Esophagus squamous epithelium (tissue), 5 donors: ENCODE results near the gene ANKHD1. TPM values are rescaled to one million over a fixed set of nuclear protein-coding genes. Genes with fewer than 3 reads are reported as not detected.

ENCODE experiments used
- DNase-seq: peaks from one replicate; lab custom pipeline; 2025; lab: John Stamatoyannopoulos, UW
- H3K27ac ChIP-seq, 4 donors: fragments of 200-600 bp; sonication (generic); one replicate each; pipeline ENCODE4 v1.5.1; 2016 to 2019; ENCODE audit warnings: mild to moderate bottlenecking in 1 of 4
- H3K27me3 ChIP-seq, 4 donors: fragments of 200-600 bp; sonication (generic); 1 replicate in 3 of 4; 2 replicates in 1 of 4; pipeline versions ENCODE4 v1.5.1 to v1.6.0; 2017 to 2021; ENCODE audit warnings: antibody characterized with exemption in 1 of 4
- H3K36me3 ChIP-seq, 3 donors: fragments of 200-600 bp; sonication (generic); one replicate each; pipeline ENCODE4 v1.5.1; 2016 to 2019
- H3K4me1 ChIP-seq, 3 donors: fragments of 200-600 bp; sonication (generic); one replicate each; pipeline ENCODE4 v1.5.1; 2017 to 2019
- H3K4me3 ChIP-seq, 4 donors: fragments of 200-600 bp; sonication (generic); 1 replicate in 3 of 4; 2 replicates in 1 of 4; pipeline ENCODE4 v1.5.1; 2016 to 2019; ENCODE audit warnings: mild to moderate bottlenecking in 2 of 4, moderate library complexity in 1 of 4
- H3K9me3 ChIP-seq, 3 donors: fragments of 200-600 bp; sonication (generic); one replicate each; pipeline ENCODE4 v1.5.1; 2016 to 2019
- CTCF ChIP-seq, 6 experiments: fragments of 450-650 bp in 4 of 6; fragments of 200-600 bp in 2 of 6; sonication (generic) in 2 of 6; IDR thresholded peaks; one replicate each; pipeline ENCODE4 v1.5.1; 2016 to 2019; ENCODE audit warnings: antibody characterized with exemption in 6 of 6, mild to moderate bottlenecking in 4 of 6, moderate library complexity in 4 of 6
- POLR2A ChIP-seq, 4 donors: fragments of 450-650 bp; IDR thresholded peaks; one replicate each; pipeline ENCODE4 v1.6.1; 2017; ENCODE audit warnings: antibody characterized with exemption in 4 of 4, mild to moderate bottlenecking in 4 of 4, moderate library complexity in 3 of 4
- WGBS, 2 donors: methylation state at CpG; one replicate each; pipeline ENCODE4 v1.1.5; 2018; 5-methylcytosine and 5-hydroxymethylcytosine counted together
- intact Hi-C: fragments of 100-400 bp; cut with DNase I; formaldehyde crosslinking; loops from one replicate; pipeline ENCODE4 v1.15.0; 2022
- total RNA-seq, 4 donors: library from RNA; depleted of rRNA; stranded (reverse); fragments of >200 nt; gene quantifications; one replicate each; pipeline ENCODE4 v1.1.0, GENCODE V29; 2016
- donor health status: DM: yes; HTN: yes; CAD: no.

The ANKHD1 gene
- total RNA-seq, 4 donors from 2014 or later = 55.7 to 130 (median 87.2) TPM

GRCh38 chr5:140509898-140510297, 108.3 kb downstream of the ANKHD1 start:
- 81 to 82% methylated on average over 4 of the region's 4 CpGs for WGBS, 2 donors
- no peak overlapping the region for H3K27ac ChIP-seq
- no peak overlapping the region for H3K4me3 ChIP-seq
- intact Hi-C loops = no loop called here
- TF ChIP-seq POLR2A (IDR thresholded peaks at IDR 0.05) (no peak), CTCF (IDR thresholded peaks at IDR 0.05) (no peak)
- H3K9me3 ChIP-seq = no peaks in the 10 kb centered on the region
- H3K4me1 ChIP-seq = no peaks in the 10 kb centered on the region
- DNase-seq = no peak
- H3K27me3 ChIP-seq = no peaks in the 10 kb centered on the region
- H3K36me3 ChIP-seq = peaks cover 20 to 100% (median 38%) of the 10 kb centered on the region in 3 donors

DNA sequence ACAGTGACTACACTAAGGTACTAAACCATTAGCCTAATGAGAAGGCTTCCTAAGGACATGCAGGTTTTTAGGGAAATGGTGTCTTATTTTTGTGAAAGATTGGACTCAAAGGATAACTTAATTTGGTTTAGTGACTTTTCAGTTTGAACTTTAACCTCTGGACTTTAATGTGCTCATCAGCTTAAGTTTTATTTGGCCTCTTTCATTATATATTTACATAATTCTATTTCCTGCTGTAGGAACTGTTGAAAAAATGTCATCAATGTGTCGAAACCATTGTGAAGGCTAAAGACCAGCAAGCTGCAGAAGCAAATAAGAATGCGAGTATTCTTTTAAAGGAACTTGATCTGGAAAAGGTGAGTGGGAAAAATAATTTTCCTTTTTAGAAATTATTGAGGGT, 111.5 kb downstream of the ANKHD1 start:
- H3K9me3 ChIP-seq = no peaks in the 10 kb centered on the region
- peaks cover 20 to 84% (median 42%) of the 10 kb centered on the region in 3 donors for H3K36me3 ChIP-seq
- DNase-seq = no peak
- 77 to 91% methylated on average over 2 of the region's 2 CpGs for WGBS, 2 donors
- no peaks in the 10 kb centered on the region for H3K27me3 ChIP-seq
- H3K4me1 ChIP-seq = no peaks in the 10 kb centered on the region
- TF ChIP-seq POLR2A (IDR thresholded peaks at IDR 0.05) (no peak), CTCF (IDR thresholded peaks at IDR 0.05) (no peak)
- intact Hi-C loops = no loop called here
- no peak overlapping the region for H3K4me3 ChIP-seq
- H3K27ac ChIP-seq = no peak overlapping the region

- intact Hi-C loops = no loop called here
- Histone ChIP-seq H3K4me1 (no peaks in the 10 kb centered on the region), H3K4me3 (no peak overlapping the region), H3K27ac (no peak overlapping the region), H3K27me3 (no peaks in the 10 kb centered on the region), H3K9me3 (no peaks in the 10 kb centered on the region), H3K36me3 (peaks cover 15 to 77% (median 19%) of the 10 kb centered on the region in 3 donors)
- no peak for DNase-seq
- WGBS, 2 donors = 75 to 80% methylated on average over 2 of the region's 2 CpGs
- TF ChIP-seq POLR2A (IDR thresholded peaks at IDR 0.05) (no peak), CTCF (IDR thresholded peaks at IDR 0.05) (no peak)
Measured at GRCh38 chr5:140524003-140524402, 122.4 kb downstream of the ANKHD1 start.

- H3K27me3 ChIP-seq = no peaks in the 10 kb centered on the region
- intact Hi-C loops = no loop called here
- no peak for TF ChIP-seq POLR2A (IDR thresholded peaks at IDR 0.05)
- no peak for TF ChIP-seq CTCF (IDR thresholded peaks at IDR 0.05)
- WGBS, 2 donors = 94 to 100% methylated on average over 1 of the region's 1 CpG
- peaks cover 11 to 100% (median 53%) of the 10 kb centered on the region in 3 donors for H3K36me3 ChIP-seq
- no peaks in the 10 kb centered on the region for H3K4me1 ChIP-seq
- H3K9me3 ChIP-seq = no peaks in the 10 kb centered on the region
- DNase-seq = no peak
- no peak overlapping the region for H3K4me3 ChIP-seq
- H3K27ac ChIP-seq = no peak overlapping the region
Measured at GRCh38 chr5:140540227-140540626, 138.6 kb downstream of the ANKHD1 start.

- no peaks in the 10 kb centered on the region for H3K27me3 ChIP-seq
- intact Hi-C loops = no loop called here
- no peaks in the 10 kb centered on the region for H3K9me3 ChIP-seq
- TF ChIP-seq CTCF (IDR thresholded peaks at IDR 0.05) (no peak), POLR2A (IDR thresholded peaks at IDR 0.05) (no peak)
- peaks cover 11 to 19% (median 14%) of the 10 kb centered on the region in 3 donors for H3K4me1 ChIP-seq
- no peak overlapping the region for H3K27ac ChIP-seq
- DNase-seq = no peak
- 94 to 100% methylated on average over 1 to 5 of the region's 5 CpGs for WGBS, 2 donors
- no peak overlapping the region for H3K4me3 ChIP-seq
- peaks cover 11 to 76% (median 44%) of the 10 kb centered on the region in 3 donors for H3K36me3 ChIP-seq
Measured at GRCh38 chr5:140542972-140543371, 141.3 kb downstream of the ANKHD1 start.
